ENCODE measurements around the gene NMNAT3.
A peak's percentile ranks its signal among the peaks of the same experiment; 100 is the strongest.

NMNAT3 gene

GRCh38 chr3:139677388-139678155 is at the start of gene NMNAT3:
NMNAT3 (minus strand) TSS chr3:139677972; CDS start chr3:139627724, 50,248 bp downstream.
- peak; percentile 78 for DNase-seq

- no peak for DNase-seq
These were observed 43.6 kb upstream of the NMNAT3 start for GRCh38 chr3:139721370-139721769.

- no peak for DNase-seq
These were observed 40.6 kb upstream of the NMNAT3 start for GRCh38 chr3:139718415-139718814.

- no peak for DNase-seq
These were observed 39.2 kb upstream of the NMNAT3 start for GRCh38 chr3:139716908-139717485.

GRCh38 chr3:139715743-139716360 is 38.1 kb upstream of the NMNAT3 start:
- DNase-seq = no peak

- no peak for DNase-seq
These were observed 37.4 kb upstream of the NMNAT3 start for GRCh38 chr3:139715166-139715565.

GRCh38 chr3:139710212-139710611 is 32.4 kb upstream of the NMNAT3 start:
- no peak for DNase-seq

GRCh38 chr3:139705631-139706030 is 27.9 kb upstream of the NMNAT3 start:
- no peak for DNase-seq

GRCh38 chr3:139696314-139696604 is 18.5 kb upstream of the NMNAT3 start:
- DNase-seq = no peak

- no peak for DNase-seq
These were observed 17.9 kb upstream of the NMNAT3 start for GRCh38 chr3:139695426-139696313.

- no peak for DNase-seq
These were observed 17.2 kb upstream of the NMNAT3 start for GRCh38 chr3:139695007-139695406.

GRCh38 chr3:139694542-139694941 is 16.8 kb upstream of the NMNAT3 start:
- no peak for DNase-seq

GRCh38 chr3:139691619-139692018 is 13.8 kb upstream of the NMNAT3 start:
- no peak for DNase-seq

- no peak for DNase-seq
These were observed 12.0 kb upstream of the NMNAT3 start for GRCh38 chr3:139689708-139690228.

- no peak for DNase-seq
These were observed 11.3 kb upstream of the NMNAT3 start for GRCh38 chr3:139689122-139689521.

- DNase-seq = no peak
These were observed 9.7 kb upstream of the NMNAT3 start for GRCh38 chr3:139687431-139687830.

GRCh38 chr3:139686624-139687023 is 8.9 kb upstream of the NMNAT3 start:
- DNase-seq = no peak

GRCh38 chr3:139686206-139686605 is 8.4 kb upstream of the NMNAT3 start:
- no peak for DNase-seq

- no peak for DNase-seq
These were observed 1.5 kb upstream of the NMNAT3 start for GRCh38 chr3:139679220-139679775.

- DNase-seq = no peak
These were observed 962 bp downstream of the NMNAT3 start for GRCh38 chr3:139676632-139677387.

- no peak for DNase-seq
These were observed 1.7 kb downstream of the NMNAT3 start for GRCh38 chr3:139676108-139676507.

GRCh38 chr3:139675327-139675726 is 2.4 kb downstream of the NMNAT3 start:
- no peak for DNase-seq

All from CD4-positive, alpha-beta T cell treated with Interleukin-17A for 1 hour (primary cell).